Endothelial cell of umbilical vein (primary cell): ENCODE results near the gene TOP2A.

Source experiments
- CTCF ChIP-seq, 2 donors: IDR thresholded peaks; 1 replicate in 1 of 2; 2 replicates in 1 of 2; pipeline ENCODE4 v1.5.1; 2011; ENCODE audit warnings: low read length in 2 of 2, mild to moderate bottlenecking in 2 of 2, moderate library complexity in 2 of 2, control low read depth in 1 of 2, inconsistent platforms in 1 of 2, low read depth in 1 of 2; ENCODE audit not compliant: insufficient read depth in 1 of 2; ENCODE audit errors: extremely low read depth in 1 of 2
- MAX ChIP-seq: IDR thresholded peaks from 2 replicates; pipeline ENCODE4 v1.6.1; 2011; ENCODE audit not compliant: insufficient read depth, insufficient read length
- POLR2A ChIP-seq: IDR thresholded peaks from 2 replicates; pipeline ENCODE4 v1.6.1; 2012; ENCODE audit warnings: low read depth, mild to moderate bottlenecking, control low read depth, low read length

- no peak for TF ChIP-seq CTCF (IDR thresholded peaks at IDR 0.05; ENCODE audit: extremely low read depth in 1 of 2, insufficient read depth in 1 of 2, low read depth in 1 of 2, low read length in 2 of 2)
- TF ChIP-seq MAX = no peak
- no peak for TF ChIP-seq POLR2A
Measured at GRCh38 chr17:40404003-40404402, 13.7 kb downstream of the TOP2A start.
